Superior temporal gyrus (tissue), 1 donor: ENCODE measurements around the gene SIL1.
"Not testable (repeated sequence)": the region's sequence is repeated elsewhere in the genome, so short reads cannot be mapped to it uniquely, and the experiment has no call there.

ENCODE experiments used
- DNase-seq: peaks from one replicate; pipeline ENCODE4 v3.0.0-alpha.2; 2016; ENCODE audit errors: extremely low spot score

SIL1 gene

GRCh38 chr5:139025651-139026050 lies 172.5 kb downstream of the SIL1 start:
- no peak for DNase-seq

- DNase-seq = no peak
Observed at GRCh38 chr5:139023286-139023685, 174.9 kb downstream of the SIL1 start.

- no peak for DNase-seq
Observed at GRCh38 chr5:139022528-139022927, 175.6 kb downstream of the SIL1 start.

GRCh38 chr5:139021346-139021745 lies 176.8 kb downstream of the SIL1 start:
- no peak for DNase-seq

- DNase-seq = no peak
Observed at GRCh38 chr5:139019880-139020279, 178.3 kb downstream of the SIL1 start.

GRCh38 chr5:139019211-139019610 lies 179.0 kb downstream of the SIL1 start:
- no peak for DNase-seq

- DNase-seq = no peak
Observed at GRCh38 chr5:139017624-139018023, 180.5 kb downstream of the SIL1 start.

GRCh38 chr5:139016186-139016585 lies 182.0 kb downstream of the SIL1 start:
- no peak for DNase-seq

GRCh38 chr5:139014726-139015125 lies 183.4 kb downstream of the SIL1 start:
- no peak for DNase-seq

- DNase-seq = no peak
Observed at GRCh38 chr5:139012176-139012575, 186.0 kb downstream of the SIL1 start.

- not testable (repeated sequence) for DNase-seq
Observed at GRCh38 chr5:139011156-139011555, 187.0 kb downstream of the SIL1 start.

GRCh38 chr5:139004374-139005307 lies 193.5 kb downstream of the SIL1 start:
- no peak for DNase-seq

- no peak for DNase-seq
Observed at GRCh38 chr5:138999674-139000073, 198.5 kb downstream of the SIL1 start.

GRCh38 chr5:138998521-138998920 lies 199.6 kb downstream of the SIL1 start:
- DNase-seq = no peak

GRCh38 chr5:138996120-138996519 lies 202.0 kb downstream of the SIL1 start:
- no peak for DNase-seq

GRCh38 chr5:138990986-138991590 lies 207.1 kb downstream of the SIL1 start:
- no peak for DNase-seq

- DNase-seq = no peak
Observed at GRCh38 chr5:138989720-138990119, 208.4 kb downstream of the SIL1 start.

- DNase-seq = no peak
Observed at GRCh38 chr5:138986186-138986800, 211.9 kb downstream of the SIL1 start.

- DNase-seq = no peak
Observed at GRCh38 chr5:138985683-138986082, 212.5 kb downstream of the SIL1 start.

- no peak for DNase-seq
Observed at GRCh38 chr5:138985256-138985655, 212.9 kb downstream of the SIL1 start.

GRCh38 chr5:138983984-138984383 lies 214.2 kb downstream of the SIL1 start:
- DNase-seq = peak; percentile 60

- peak; percentile 71 for DNase-seq
Observed at GRCh38 chr5:138981586-138981985, 216.6 kb downstream of the SIL1 start.

- DNase-seq = no peak
Observed at GRCh38 chr5:138981131-138981530, 217.0 kb downstream of the SIL1 start.
